CD4-positive, alpha-beta T cell treated with Interleukin-1 beta for 1 hour (primary cell): ENCODE data around the gene IL17RA.
"Not testable (repeated sequence)": the region's sequence is repeated elsewhere in the genome, so short reads cannot be mapped to it uniquely, and the experiment has no call there.

Source experiments
- DNase-seq, 2 donors: peaks; one replicate each; pipeline ENCODE4 v3.0.0-alpha.2; 2020 to 2022

The IL17RA gene, protein sequence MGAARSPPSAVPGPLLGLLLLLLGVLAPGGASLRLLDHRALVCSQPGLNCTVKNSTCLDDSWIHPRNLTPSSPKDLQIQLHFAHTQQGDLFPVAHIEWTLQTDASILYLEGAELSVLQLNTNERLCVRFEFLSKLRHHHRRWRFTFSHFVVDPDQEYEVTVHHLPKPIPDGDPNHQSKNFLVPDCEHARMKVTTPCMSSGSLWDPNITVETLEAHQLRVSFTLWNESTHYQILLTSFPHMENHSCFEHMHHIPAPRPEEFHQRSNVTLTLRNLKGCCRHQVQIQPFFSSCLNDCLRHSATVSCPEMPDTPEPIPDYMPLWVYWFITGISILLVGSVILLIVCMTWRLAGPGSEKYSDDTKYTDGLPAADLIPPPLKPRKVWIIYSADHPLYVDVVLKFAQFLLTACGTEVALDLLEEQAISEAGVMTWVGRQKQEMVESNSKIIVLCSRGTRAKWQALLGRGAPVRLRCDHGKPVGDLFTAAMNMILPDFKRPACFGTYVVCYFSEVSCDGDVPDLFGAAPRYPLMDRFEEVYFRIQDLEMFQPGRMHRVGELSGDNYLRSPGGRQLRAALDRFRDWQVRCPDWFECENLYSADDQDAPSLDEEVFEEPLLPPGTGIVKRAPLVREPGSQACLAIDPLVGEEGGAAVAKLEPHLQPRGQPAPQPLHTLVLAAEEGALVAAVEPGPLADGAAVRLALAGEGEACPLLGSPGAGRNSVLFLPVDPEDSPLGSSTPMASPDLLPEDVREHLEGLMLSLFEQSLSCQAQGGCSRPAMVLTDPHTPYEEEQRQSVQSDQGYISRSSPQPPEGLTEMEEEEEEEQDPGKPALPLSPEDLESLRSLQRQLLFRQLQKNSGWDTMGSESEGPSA

DNA sequence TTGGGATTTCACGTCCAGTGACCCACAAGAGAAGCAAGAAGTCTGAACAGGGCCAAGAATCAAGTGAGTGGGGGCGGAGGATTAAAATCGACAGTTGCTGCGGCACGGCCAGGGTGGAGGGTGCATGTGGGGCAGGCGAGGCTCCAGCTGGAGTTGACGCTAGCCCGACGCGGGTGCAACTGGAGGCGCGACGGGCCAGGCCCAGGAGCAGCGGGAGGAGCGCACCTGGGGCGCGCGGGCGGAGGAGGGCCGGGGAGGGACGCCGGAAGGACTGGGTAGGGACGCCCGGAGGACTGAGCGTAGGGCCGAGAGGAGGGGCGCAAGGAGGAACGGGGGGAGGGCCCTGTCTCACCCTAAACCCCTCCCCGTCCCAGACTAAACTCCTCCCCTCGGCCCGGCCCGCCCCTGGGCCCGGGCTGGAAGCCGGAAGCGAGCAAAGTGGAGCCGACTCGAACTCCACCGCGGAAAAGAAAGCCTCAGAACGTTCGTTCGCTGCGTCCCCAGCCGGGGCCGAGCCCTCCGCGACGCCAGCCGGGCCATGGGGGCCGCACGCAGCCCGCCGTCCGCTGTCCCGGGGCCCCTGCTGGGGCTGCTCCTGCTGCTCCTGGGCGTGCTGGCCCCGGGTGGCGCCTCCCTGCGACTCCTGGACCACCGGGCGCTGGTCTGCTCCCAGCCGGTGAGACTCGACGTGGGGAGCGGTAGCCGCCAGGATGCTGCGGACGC is at the start of gene IL17RA:
IL17RA (plus strand) TSS at position 447 of the 723 bp plus-strand sequence; CDS start at position 539, 92 bp downstream.
- DNase-seq: peak; percentile 91 to 95

DNA sequence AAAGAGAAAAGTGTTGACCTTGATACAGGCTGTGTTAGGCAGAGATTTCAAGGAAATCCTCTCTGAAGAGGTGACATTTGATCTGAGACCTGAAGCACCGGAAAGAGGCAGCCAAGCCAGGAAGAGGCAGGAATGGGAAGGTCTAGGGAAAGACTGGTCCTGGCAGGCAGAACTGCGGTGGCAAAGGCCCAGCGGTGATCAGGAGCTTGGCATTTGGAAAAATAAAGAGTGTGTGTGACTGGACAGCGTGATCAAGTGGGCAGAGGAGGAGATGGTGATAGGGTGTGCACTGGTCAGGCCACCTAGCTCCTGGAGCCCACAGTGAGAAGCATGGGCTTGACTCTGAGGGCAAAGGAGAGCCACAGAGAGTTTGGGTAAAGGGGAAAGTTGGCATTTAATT is 49.6 kb upstream of the IL17RA start:
- DNase-seq: no peak

DNA sequence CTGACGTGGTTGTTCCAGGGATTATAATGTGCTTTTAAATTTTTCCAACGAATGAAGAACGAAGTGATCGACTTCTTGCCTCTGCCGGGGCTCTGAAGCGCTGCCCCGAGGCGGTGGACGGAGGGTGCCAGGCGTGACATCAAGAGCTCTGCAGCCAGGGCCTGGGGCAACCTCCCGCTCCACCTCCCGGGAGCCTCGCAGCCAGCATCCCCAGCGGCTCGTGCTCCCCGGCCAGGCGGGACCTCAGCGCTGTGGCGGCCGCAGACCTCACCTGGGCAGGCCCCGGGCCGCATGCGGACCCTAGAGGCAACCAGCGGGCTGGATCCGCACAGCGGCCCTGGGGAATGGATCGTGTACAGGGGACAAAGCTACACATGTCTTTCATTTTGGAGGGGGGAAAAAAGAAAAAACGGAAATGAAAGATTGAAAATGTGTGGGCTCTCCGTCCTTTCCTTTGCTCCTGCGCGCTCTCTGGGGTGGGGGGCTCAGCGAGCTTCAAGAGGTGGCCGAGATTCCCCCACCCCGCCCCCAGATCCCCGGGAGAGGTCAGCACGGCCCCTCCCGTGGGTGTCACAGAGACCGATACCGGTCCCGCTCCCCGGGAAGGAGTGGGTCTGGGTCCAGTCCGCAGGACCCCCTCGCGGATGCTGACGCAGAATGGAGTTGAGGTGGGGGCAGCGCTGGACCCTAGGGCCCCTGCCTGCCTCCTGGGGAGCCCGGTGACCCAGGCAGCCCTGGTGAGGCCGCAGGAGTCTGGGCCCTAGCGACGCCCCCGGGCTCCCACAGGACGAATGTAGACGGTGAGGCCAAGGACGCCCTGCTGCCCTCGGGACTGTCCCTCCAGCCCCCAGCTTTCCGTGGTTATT is 48.6 kb upstream of the IL17RA start:
- peak in 1 of 2 donors; percentile 2 for DNase-seq

DNA sequence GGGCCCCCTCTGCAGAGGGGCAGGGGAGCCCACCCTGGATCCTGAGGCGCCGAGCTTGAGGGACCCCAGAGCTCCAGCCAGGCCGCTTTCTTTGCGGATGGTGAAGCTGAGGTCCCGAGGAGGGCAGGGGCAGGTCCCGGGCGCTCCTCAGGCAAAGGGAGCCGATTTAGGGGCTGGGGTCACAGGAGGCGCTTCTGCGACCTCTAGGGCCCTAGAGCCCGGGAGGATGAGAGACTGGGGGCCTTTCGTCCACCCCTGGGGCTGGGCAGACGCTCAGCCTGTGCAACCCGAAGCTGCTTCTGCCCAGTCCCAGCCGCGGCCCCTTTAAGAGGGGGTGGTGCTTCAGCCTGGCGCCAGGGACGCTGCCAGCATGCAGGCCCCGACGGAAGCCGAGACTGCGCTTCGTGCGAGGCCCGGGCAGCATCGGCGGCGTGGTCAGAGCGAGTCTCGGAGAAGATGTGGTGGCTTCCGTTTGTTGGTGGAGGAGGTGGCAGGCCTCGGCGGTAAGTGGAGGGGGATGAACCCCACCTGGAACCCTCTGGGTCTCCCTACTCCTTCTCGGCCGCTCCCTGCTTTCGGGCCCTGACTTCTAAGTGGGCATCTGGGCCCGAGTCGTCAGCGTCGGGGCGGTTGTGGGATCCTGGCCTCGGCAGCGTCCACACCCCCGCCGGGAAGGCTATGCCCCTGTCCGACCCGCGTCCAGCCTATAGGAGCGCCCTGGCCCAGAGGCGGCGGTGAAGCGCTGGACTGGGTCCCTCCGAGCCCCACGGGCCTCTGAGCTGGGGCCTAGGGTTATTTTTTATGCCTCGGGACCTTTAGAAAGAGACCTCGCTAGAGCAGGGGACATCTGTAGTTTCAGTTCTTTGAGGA is 47.7 kb upstream of the IL17RA start:
- DNase-seq: not testable (repeated sequence)

DNA sequence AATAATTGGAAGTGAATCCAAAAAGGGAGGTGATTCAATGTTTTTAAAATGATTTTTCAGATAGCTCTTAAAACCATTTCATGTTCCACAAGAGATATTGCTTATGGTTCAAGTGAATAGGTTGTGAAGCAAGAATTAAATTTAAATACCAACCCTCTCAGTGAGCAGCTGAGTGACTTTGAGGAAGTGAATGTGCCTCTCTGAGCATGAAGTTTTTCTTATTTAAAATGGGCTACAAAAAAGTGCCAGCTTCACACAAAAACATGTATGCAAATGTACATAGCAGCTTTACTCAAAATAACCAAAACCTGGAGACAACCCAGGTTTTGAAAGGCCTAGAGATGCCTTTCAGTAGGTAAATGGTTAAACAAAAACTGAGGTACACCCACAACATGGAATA is 41.3 kb upstream of the IL17RA start:
- DNase-seq: no peak

DNA sequence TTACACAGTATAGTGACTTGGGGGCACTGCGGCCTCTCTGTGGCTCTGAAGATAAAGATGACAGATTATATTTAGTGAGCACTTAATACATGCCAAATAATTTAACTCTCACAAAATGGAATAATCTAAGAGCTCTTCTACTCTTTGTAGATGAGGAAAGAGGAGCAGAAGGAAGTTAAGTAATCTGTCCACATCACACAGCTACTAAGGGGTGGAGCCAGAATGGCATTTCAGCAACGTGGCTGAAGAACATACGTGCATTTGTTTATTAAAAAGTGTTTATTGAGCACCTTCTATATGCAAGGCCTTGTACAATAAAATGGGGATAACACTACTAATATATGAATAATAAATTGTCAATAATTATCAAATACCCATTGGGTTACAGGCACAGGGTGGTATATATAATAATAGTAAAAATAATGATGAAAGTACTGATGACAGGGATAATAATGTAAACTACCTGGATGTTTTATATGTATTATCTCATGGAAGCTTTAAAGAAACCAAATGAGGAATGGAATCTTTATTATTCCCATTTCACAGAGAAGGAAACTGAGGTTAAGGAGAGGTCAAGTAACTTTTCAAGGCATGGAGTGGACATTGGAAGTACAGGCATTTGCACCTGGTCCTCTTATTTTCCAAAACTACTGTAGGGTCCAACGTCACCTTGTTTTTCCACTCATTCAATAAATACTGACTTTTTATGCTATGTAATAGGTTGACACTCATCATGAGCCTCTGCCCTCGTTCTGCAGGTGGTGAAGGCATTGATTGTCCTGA is 38.0 kb upstream of the IL17RA start:
- no peak for DNase-seq

DNA sequence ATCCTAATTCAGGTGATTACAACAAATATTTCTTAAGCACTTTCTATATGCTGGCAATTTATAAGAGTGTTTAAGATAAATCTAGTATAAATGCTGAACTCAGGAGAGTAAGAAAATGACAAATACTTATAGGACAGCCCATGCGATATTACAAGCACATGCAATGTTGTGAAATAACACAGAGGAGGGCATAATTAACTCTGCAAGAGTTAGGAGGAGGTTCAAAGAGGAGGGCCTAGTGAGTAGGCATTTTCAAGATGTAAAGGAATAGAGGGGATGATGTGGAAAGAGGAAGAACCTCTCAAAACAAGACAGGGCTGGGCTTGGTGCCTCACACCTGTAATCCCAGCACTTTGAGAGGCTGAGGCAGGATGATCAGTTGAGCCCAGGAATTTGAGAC is 37.1 kb upstream of the IL17RA start:
- DNase-seq: no peak

DNA sequence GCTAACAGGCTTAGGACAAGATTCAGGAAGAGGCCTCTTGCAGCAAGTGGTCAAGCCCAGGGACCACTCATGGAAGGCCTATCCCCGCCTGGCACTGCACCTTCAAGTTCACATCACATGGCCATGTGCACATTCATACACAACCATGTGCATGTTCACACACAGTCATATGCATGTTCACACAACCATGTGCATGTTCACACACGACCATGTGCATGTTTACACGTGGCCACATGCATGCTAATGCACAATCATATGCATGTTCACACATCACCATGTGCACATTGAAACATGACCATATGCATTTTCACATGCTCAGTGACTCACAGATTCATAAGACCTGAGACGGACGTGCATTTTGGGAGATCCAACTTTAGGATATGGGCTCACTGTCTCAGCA is 28.7 kb upstream of the IL17RA start:
- no peak for DNase-seq

DNA sequence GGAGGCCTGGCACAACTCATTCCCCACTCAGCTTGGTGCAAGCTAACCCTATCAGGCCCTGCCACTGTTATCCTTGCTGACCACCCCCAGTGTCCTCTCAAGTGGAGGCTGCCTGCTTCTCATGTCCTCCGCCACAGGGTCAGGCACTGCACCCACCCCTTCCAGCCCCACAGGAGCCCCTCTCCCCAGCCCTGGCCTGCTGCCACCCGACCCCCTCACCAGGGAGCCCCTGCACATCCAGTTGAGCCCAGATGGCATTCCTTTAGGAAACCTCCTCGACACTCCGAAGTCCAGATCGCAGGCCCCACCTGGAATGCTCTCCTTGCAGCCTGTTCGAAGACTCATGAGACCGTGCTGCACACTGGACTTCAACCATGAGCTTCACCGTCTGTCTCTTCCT is 28.0 kb upstream of the IL17RA start:
- no peak for DNase-seq

DNA sequence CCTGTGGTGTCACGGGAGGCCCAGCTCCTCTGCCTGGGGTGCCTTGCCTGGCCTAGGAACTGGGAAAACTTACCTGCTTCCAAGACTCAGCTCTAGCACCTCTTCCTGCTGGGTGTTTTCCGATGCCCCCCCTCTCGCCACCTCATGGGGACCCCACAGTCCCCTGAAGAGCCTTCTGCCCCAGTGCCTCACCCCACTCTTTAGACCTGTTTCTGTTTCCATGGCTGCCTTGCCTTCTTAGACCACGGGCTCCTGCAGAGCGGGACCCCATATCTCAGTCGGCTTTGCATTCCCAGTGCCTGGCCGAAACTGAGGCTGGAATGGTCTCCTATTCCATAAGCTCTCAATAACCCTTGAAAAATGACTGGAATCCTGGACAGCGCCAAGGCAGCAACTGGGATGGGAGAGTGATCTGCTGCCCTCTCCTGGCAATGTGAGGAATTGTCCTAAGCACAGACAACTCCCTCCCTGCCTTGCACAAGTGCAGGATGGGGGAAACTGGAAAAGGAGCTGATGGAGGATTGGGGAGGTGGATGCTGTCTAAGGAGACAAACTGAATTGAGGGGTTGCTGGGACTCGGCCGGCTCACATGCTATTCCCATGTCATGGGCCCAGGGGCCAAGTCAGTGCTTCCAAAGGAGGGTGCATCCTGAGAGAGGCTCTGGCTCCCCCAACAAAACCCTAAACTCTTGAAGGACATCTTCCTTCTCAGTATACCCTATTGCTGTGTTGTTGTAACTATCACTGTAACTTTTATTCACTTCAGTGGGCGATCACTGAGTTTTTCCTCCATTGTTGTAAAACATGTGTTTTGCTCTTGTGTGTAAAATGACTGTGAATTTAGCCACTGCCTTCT is 26.6 kb upstream of the IL17RA start:
- peak; percentile 34 to 38 for DNase-seq

DNA sequence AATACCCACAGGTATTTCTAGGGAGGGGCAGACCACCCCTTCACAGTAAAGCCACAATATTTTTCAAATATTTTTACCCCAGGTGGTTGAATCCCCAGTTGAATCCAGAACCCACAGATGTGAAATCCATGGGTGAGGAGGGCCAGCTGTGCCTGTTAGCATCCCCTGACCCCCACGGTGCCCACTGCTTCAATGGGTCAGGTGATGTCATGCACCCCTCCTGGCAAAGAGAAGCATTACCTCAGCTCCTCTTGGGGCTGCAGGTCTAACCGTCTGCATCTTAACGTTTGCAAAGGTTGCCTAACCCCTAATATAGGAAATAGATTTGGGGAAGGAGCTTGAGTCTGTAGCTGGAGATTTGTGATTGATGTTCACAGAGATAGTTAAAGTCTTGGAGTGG is 24.7 kb upstream of the IL17RA start:
- DNase-seq: no peak

DNA sequence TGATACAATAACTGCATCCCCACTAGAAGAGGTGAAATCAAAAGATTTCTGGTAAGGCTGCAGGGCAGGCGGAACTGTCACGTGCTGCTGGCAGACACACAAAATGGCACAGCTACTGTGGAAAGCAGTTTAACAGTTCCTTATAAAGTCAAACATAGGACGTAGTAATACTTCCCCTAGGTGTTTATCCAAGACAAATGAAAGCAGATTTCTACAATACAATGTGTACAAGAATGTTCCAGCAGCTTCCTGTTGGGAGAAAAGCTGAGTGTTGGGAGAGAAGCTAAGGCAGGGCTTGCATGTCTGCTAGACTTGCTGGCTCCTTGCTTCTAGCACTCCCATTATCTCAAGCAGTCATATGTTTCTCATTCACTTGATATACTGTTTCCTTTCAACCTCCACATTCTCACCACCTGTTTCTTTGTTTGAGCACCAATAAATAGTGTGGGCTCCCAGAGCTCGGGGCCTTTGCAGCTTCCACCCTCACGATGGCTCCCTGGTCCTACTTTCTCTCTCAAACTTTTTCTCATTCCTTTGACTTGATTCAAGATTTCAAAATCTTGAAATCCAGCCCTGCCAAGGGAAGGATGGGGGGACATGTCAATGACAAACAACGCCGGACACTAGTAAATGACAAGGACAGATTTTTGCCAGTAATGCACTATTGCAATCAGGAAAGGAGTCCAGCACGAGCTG is 21.2 kb upstream of the IL17RA start:
- no peak for DNase-seq

DNA sequence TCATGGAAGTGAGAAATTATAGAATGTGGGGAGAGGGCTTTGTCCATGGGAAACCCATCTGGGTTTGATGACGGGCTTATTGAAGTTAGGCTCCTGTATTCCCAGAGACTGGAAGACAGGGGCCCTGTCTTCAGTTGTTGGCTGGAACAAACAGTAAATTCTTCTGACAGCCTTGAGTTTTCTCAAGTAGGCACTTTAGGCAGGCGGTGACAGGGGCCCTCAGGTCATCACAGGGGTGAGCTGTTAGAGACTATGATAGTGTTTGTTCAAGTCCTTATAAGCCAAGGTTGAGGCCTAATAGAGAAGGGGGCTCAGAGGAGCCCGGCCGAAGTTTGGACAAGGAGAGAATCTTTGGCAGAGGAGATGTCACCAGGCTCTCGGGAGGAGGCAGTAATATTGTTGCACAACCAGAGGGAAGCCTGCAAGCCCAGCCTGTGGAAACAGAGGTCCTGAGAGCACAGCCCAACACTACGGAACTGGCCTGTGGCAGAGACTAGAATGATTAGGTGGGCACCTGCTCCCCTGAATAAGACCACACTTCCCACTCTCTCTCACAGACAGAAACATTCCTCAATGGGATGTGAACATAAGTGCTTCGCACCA is 20.2 kb upstream of the IL17RA start:
- DNase-seq: no peak

DNA sequence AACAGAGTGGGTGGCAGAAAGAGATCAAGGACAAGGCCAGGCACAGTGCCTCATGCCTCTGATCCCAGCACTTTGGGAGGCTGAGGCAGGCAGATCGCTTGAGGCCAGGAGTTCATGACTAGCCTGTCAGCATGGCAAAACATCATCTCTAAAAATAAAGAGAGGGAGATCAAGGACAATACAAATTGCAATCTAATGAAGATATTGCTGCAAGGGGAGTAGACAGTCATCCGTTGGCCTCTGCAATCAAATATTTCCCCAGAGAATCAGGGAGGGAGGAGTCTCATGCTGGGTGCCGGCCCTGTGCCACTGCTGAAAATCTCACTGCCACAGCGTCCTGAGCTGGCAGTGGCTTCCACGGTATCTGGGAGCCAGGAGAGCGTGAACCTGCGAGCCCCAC is 19.4 kb upstream of the IL17RA start:
- DNase-seq: no peak

DNA sequence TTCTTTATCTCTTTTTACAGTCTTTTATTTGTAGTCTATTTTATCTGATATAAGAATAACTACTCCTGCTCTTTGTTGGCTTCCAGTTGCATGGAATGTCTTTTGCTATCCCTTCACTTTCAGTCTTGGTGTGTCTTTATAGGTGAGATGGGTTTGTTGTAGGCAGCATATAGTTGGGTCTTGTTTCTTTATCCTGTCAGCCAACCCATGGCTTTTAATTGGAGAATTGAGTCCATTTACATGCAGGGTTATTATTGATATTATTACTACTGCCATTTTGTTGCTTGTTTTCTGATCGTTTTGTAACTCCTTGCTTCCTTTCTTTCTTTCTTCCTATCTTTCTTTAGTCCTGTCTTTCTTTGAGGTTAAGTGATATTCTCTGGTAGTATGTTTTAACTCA is 11.9 kb upstream of the IL17RA start:
- DNase-seq: no peak

DNA sequence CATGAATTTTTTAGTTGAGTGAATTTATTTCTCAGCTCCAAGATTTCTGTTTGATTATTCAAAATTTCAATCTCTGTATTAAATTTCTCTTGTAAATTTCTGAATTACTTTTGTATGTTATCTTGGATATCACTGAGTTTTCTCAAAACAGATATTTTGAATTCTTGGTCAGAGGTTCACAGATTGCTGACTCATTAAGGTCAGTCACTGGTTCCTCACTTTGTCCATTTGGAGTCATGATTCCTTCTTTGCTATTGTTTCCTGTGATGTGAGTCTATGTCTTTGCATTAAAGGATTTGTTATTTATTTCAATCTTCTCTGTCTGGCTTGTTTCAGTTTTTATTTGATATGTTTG is 10.2 kb upstream of the IL17RA start:
- no peak for DNase-seq

DNA sequence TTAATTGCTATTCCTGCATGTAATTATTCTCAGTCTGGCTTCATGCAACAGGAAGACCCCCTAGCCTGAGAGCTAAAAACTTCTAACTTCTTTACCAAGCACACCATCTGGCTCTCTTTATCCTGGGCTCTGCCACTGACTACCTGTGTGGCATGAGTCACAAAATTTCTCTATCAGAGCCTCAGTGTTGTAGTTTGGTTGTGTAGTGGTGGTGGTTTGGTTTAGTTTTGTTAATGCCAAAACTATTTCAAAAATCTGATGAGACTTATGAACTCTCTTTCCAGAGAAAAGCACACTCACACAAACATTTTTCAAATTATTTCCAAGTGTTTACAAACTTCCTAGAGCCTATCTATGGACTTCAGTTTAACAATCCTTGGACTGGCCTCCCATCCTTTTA is 7.5 kb upstream of the IL17RA start:
- no peak for DNase-seq

DNA sequence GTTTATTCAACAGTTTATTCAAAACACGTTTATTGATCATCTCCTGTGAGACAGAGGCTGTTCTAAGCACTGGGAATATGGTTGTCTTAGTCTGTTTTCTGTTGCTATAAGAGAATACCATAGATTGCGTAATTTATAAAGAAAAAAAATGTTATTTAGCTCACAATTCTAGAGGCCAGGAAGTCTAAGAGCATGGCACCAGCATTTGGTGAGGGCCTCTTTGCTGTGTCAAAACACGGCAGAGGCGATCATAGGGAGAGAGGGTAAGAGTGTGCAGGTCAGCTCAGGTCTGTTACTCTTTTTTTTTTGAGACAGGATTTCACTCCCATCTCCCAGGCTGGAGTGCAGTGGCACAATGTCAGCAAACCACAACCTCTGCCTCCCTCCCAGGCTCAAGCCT is 5.2 kb upstream of the IL17RA start:
- DNase-seq: no peak

DNA sequence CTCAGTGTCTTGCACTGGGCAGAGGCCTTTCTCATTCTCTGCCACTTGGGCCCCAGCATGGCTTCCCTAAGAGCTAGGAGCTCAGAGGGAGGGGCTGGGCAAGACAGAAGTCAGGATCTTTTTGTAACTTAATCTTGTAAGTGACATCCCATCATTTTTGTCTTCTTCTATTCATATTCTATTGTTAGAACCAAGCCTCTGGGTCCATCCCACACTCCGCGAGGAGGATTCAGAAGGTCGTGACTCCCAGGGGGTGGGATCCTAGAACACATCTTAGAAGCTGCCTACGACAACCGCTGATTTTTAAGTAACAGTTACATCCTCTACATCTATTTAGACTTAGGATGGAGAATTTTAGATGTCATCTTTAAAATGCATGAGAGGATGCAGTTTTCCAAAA is 1.5 kb upstream of the IL17RA start:
- DNase-seq: no peak
